Loucy (cell line): ENCODE data around the gene SIPA1L3.
A peak's percentile ranks its signal among the peaks of the same experiment; 100 is the strongest.
"Not testable (repeated sequence)": the region's sequence is repeated elsewhere in the genome, so short reads cannot be mapped to it uniquely, and the experiment has no call there.

Experiments
- H2AFZ ChIP-seq: fragments of 200-600 bp; sonication (generic); 2 replicates; pipeline ENCODE4 v1.6.0; 2016; ENCODE audit warnings: antibody characterized with exemption, mild to moderate bottlenecking, low read length, moderate library complexity
- H3F3A ChIP-seq: fragments of 200-600 bp; 2 replicates; pipeline ENCODE4 v1.6.0; 2016; ENCODE audit warnings: antibody characterized with exemption, low read depth, mild to moderate bottlenecking
- H3K27me3 ChIP-seq: fragments of 200-600 bp; sonication (generic); 2 replicates; pipeline ENCODE4 v1.6.1; 2014; ENCODE audit warnings: low read length, mild to moderate bottlenecking; ENCODE audit not compliant: insufficient read depth, poor library complexity, severe bottlenecking
- H3K36me3 ChIP-seq: fragments of 200-600 bp; sonication (generic); 2 replicates; pipeline ENCODE4 v1.6.1; 2016; ENCODE audit warnings: low read length; ENCODE audit not compliant: insufficient read depth
- H3K4me1 ChIP-seq: fragments of 200-600 bp; sonication (generic); 2 replicates; pipeline ENCODE4 v1.5.1; 2014; ENCODE audit warnings: low read length, mild to moderate bottlenecking; ENCODE audit not compliant: insufficient read depth, poor library complexity, severe bottlenecking
- H3K4me2 ChIP-seq: fragments of 200-600 bp; sonication (generic); 2 replicates; pipeline ENCODE4 v1.6.0; 2014; ENCODE audit warnings: antibody characterized with exemption, low read length, low read depth, mild to moderate bottlenecking; ENCODE audit not compliant: poor library complexity, severe bottlenecking
- H3K4me3 ChIP-seq: fragments of 200-600 bp; sonication (generic); 2 replicates; pipeline ENCODE4 v1.5.1; 2014; ENCODE audit warnings: low read length, mild to moderate bottlenecking, mixed read lengths; ENCODE audit not compliant: poor library complexity, severe bottlenecking
- H3K79me2 ChIP-seq: fragments of 200-600 bp; sonication (generic); 2 replicates; pipeline ENCODE4 v1.6.1; 2014; ENCODE audit warnings: low read length; ENCODE audit not compliant: insufficient read depth
- H3K9ac ChIP-seq: fragments of 200-600 bp; sonication (generic); 2 replicates; pipeline ENCODE4 v1.6.0; 2014; ENCODE audit warnings: mild to moderate bottlenecking, low read depth, low read length, moderate library complexity; ENCODE audit not compliant: poor library complexity, severe bottlenecking
- H3K9me2 ChIP-seq: fragments of 200-600 bp; sonication (generic); replicated peaks from 2 replicates; pipeline ENCODE4 v1.6.1; 2016; ENCODE audit warnings: low read depth, low read length, mixed read lengths
- H3K9me3 ChIP-seq: fragments of 200-600 bp; sonication (generic); 2 replicates; pipeline ENCODE4 v1.6.1; 2014; ENCODE audit warnings: mild to moderate bottlenecking, antibody characterized with exemption, low read length, low read depth; ENCODE audit not compliant: insufficient read depth
- H4K20me1 ChIP-seq: fragments of 200-600 bp; sonication (generic); 2 replicates; pipeline ENCODE4 v1.6.0; 2014; ENCODE audit warnings: antibody characterized with exemption, low read length, mild to moderate bottlenecking; ENCODE audit not compliant: insufficient read depth, poor library complexity, severe bottlenecking
- EZH2phosphoT487 ChIP-seq: fragments of 200-600 bp; IDR thresholded peaks from 2 replicates; pipeline ENCODE4 v1.6.1; 2018; ENCODE audit warnings: antibody characterized with exemption, mild to moderate bottlenecking, moderate library complexity, borderline replicate concordance
- TF ChIP-seq, protein P1 (sequence below): fragments of 200-600 bp; sonication (generic); conservative IDR thresholded peaks from 2 replicates; pipeline ENCODE4 v1.5.1; 2014; ENCODE audit warnings: mild to moderate bottlenecking, antibody characterized with exemption, low read length

The SIPA1L3 gene, protein sequence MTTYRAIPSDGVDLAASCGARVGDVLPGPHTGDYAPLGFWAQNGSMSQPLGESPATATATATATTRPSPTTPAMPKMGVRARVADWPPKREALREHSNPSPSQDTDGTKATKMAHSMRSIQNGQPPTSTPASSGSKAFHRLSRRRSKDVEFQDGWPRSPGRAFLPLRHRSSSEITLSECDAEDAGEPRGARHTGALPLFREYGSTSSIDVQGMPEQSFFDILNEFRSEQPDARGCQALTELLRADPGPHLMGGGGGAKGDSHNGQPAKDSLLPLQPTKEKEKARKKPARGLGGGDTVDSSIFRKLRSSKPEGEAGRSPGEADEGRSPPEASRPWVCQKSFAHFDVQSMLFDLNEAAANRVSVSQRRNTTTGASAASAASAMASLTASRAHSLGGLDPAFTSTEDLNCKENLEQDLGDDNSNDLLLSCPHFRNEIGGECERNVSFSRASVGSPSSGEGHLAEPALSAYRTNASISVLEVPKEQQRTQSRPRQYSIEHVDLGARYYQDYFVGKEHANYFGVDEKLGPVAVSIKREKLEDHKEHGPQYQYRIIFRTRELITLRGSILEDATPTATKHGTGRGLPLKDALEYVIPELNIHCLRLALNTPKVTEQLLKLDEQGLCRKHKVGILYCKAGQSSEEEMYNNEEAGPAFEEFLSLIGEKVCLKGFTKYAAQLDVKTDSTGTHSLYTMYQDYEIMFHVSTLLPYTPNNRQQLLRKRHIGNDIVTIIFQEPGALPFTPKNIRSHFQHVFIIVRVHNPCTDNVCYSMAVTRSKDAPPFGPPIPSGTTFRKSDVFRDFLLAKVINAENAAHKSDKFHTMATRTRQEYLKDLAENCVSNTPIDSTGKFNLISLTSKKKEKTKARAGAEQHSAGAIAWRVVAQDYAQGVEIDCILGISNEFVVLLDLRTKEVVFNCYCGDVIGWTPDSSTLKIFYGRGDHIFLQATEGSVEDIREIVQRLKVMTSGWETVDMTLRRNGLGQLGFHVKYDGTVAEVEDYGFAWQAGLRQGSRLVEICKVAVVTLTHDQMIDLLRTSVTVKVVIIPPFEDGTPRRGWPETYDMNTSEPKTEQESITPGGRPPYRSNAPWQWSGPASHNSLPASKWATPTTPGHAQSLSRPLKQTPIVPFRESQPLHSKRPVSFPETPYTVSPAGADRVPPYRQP (N-terminal part only)

DNA sequence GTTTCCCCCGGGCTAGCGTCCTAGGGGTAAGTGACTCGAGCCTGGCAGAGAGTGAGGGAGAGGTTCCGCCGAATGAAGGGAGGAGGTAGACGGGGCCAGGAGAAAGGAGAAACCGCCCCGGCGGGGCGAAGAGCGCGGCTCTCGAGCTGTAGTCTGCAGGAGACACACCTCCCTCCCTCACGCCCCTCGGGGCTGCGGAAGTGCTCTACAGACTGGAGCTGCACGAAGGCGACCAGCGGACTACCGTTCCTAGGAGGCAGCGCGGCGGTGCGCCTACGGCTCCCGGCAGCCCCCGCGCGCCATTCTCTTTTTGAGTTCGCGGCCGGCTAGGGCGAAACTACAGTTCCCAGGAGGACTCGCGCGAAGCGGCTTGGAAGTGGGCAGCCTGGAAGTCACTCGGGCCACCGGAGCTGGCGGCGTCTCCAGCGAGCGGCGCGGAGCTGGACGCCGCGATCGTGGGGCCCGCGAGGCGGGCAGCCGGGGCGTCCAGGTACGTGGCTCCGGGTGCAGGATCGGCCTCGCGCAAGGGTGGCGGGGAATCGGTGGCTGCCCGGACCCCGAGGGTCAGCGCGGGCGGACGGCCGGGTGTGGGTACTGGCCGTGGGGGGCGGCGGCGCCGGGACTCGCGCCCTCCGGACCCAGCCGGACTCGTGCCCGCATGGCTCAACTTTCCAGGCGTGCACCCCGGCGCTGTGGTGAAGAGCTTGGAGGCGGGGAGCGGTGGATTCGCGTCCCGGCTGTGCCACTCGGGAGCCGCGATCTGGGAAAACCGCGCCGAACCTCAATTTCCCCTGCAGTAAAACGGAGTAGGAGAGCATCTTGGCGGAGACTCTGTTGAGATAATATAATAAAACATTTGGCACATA is at the start of gene SIPA1L3:
SIPA1L3 (plus strand) TSS at position 340 of the 866 bp plus-strand sequence. CDS start 174,358 bp downstream, outside the sequence.
- Histone ChIP-seq H3F3A (no peaks in the 10 kb centered on the region), H3K4me3 (peak within 1 kb of the TSS; percentile 92), H3K36me3 (no peaks in the 10 kb centered on the region), H4K20me1 (peaks cover 12% of the 10 kb centered on the region), H2AFZ (peak within 1 kb of the TSS; percentile 99), H3K79me2 (peaks cover 39% of the 10 kb centered on the region), H3K9me3 (no peaks in the 10 kb centered on the region), H3K4me2 (peak within 1 kb of the TSS; percentile 93), H3K9ac (peak within 1 kb of the TSS; percentile 87), H3K9me2 (no peaks in the 10 kb centered on the region), H3K27me3 (no peaks in the 10 kb centered on the region), H3K4me1 (peaks cover 29% of the 10 kb centered on the region)
- TF ChIP-seq EZH2phosphoT487 = no peak
- TF ChIP-seq, protein P1, sequence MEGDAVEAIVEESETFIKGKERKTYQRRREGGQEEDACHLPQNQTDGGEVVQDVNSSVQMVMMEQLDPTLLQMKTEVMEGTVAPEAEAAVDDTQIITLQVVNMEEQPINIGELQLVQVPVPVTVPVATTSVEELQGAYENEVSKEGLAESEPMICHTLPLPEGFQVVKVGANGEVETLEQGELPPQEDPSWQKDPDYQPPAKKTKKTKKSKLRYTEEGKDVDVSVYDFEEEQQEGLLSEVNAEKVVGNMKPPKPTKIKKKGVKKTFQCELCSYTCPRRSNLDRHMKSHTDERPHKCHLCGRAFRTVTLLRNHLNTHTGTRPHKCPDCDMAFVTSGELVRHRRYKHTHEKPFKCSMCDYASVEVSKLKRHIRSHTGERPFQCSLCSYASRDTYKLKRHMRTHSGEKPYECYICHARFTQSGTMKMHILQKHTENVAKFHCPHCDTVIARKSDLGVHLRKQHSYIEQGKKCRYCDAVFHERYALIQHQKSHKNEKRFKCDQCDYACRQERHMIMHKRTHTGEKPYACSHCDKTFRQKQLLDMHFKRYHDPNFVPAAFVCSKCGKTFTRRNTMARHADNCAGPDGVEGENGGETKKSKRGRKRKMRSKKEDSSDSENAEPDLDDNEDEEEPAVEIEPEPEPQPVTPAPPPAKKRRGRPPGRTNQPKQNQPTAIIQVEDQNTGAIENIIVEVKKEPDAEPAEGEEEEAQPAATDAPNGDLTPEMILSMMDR = no peak

DNA sequence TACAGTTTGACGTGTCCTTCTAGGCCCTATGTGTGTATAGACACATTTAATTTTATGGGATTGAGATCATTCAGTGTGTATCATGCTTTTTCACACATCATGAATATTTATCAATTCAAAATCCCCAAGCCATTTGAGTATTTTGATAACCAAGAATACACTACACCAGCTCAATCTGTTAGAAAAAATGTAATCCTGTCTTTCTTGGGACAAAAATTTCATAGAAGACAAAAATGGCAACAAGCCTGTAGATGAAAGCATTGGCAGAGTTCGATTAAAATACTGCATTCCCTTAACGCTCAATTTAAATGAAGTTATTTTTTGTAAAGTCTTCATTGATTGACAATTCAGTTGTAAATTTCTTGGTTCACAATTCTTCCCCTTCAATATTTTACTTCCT is 42.5 kb upstream of the SIPA1L3 start:
- Histone ChIP-seq H3K4me1 (no peaks in the 10 kb centered on the region), H3F3A (no peaks in the 10 kb centered on the region), H2AFZ (no peak overlapping the region), H3K36me3 (no peaks in the 10 kb centered on the region), H3K9ac (no peak overlapping the region), H3K4me3 (no peak overlapping the region), H3K9me2 (no peaks in the 10 kb centered on the region), H3K27me3 (no peaks in the 10 kb centered on the region), H4K20me1 (no peaks in the 10 kb centered on the region), H3K9me3 (no peaks in the 10 kb centered on the region), H3K79me2 (no peaks in the 10 kb centered on the region), H3K4me2 (no peak overlapping the region)
- no peak for TF ChIP-seq EZH2phosphoT487
- TF ChIP-seq, protein P1 = no peak

DNA sequence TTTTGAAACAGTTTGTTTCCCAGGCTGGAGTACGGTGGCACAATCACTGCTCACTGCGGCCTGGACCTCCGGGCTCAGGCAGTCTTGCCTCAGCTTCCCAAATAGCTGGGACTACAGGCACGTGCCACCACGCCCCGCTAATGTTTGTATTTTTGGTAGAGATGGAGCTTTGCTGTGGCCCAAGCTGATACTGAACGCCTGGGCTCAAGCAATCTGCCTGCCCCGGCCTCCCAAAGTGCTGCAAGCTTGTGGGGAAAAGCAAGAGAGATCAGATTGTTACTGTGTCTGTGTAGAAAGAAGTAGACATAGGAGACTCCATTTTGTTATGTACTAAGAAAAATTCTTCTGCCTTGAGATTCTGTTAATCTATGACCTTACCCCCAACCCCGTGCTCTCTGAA is 41.1 kb upstream of the SIPA1L3 start:
- not testable (repeated sequence) for H3K79me2 ChIP-seq, H3F3A ChIP-seq, H4K20me1 ChIP-seq, H3K9me2 ChIP-seq, H3K4me3 ChIP-seq, H3K36me3 ChIP-seq, H3K9ac ChIP-seq, H3K27me3 ChIP-seq, H2AFZ ChIP-seq, H3K4me1 ChIP-seq, H3K4me2 ChIP-seq, H3K9me3 ChIP-seq
